GM12878 (cell line): ENCODE data around the gene CFAP61. TPM values are rescaled to one million over a fixed set of nuclear protein-coding genes. Genes with fewer than 3 reads are reported as not detected.

ENCODE experiments used
- ATAC-seq: fragments of 200-7000 bp; cut with Tn5 transposase; 3 replicates; pipeline ENCODE4 v1.9.1; 2020; ENCODE audit warnings: mild to moderate bottlenecking, moderate library complexity
- BruUV-seq: library from RNA; stranded (reverse); fragments of 400-500 nt; replicated peaks from 2 replicates; lab custom pipeline; 2021; lab: Mats Ljungman, UMichigan
- CTCF ChIA-PET: fragments of 300-600 bp; sonication (Branson Sonifier 250); formaldehyde crosslinking; extraction: SDS; loops from one replicate; lab custom pipeline; 2021; ENCODE audit warnings: inconsistent platforms; lab: Yijun Ruan, JAX
- POLR2A ChIA-PET: fragments of 350-600 bp; formaldehyde crosslinking; extraction: SDS; loops from one replicate; lab custom pipeline; 2021; ENCODE audit warnings: inconsistent platforms; lab: Charles Lee
- RAD21 ChIA-PET: fragments of 300-600 bp; sonication (Branson Sonifier 250); formaldehyde crosslinking; loops from one replicate; lab custom pipeline; 2023; ENCODE audit warnings: antibody characterized with exemption; ENCODE audit not compliant: unreplicated experiment; lab: Charles Lee
- SMC1A ChIA-PET: fragments of 300-600 bp; sonication (Branson Sonifier 250); formaldehyde crosslinking; loops from one replicate; lab custom pipeline; 2023; ENCODE audit not compliant: unreplicated experiment, uncharacterized antibody; lab: Charles Lee
- DNase-seq: peaks from one replicate; pipeline ENCODE4 v3.0.0-alpha.2; 2011; ENCODE audit warnings: low read depth, low spot score
- FAIRE-seq: peaks from 3 replicates; lab custom pipeline; 2011; peaks lifted over from hg19 to GRCh38; lab: Jason Lieb, UNC
- H2AFZ ChIP-seq: 2 replicates; pipeline ENCODE4 v1.6.0; 2011; ENCODE audit warnings: low read depth, low read length, control low read depth; ENCODE audit not compliant: control insufficient read depth
- H3K27ac ChIP-seq: 2 replicates; pipeline ENCODE4 v1.5.1; 2011; ENCODE audit warnings: control low read depth; ENCODE audit not compliant: control insufficient read depth, insufficient read depth
- H3K27me3 ChIP-seq, 2 experiments: replicated peaks in 1 of 2; 2 replicates each; pipeline versions ENCODE4 v1.6.0 to v1.6.1; 2011; ENCODE audit warnings: low read length in 1 of 2; ENCODE audit not compliant: control insufficient read depth in 2 of 2, insufficient read depth in 2 of 2
- H3K36me3 ChIP-seq, 2 experiments: 2 replicates each; pipeline ENCODE4 v1.5.1; 2011; ENCODE audit warnings: low read length in 1 of 2; ENCODE audit not compliant: control insufficient read depth in 2 of 2, insufficient read depth in 2 of 2
- H3K4me1 ChIP-seq: 2 replicates; pipeline ENCODE4 v1.6.1; 2011; ENCODE audit warnings: mild to moderate bottlenecking, low read length, moderate library complexity, mixed read lengths; ENCODE audit not compliant: control insufficient read depth, insufficient read depth
- H3K4me2 ChIP-seq: 2 replicates; pipeline ENCODE4 v1.6.0; 2011; ENCODE audit warnings: control low read depth; ENCODE audit not compliant: control insufficient read depth, insufficient read depth
- H3K4me3 ChIP-seq: fragments of 200-600 bp; sonication (generic); 2 replicates; pipeline ENCODE4 v1.5.1; 2016
- H3K79me2 ChIP-seq: 2 replicates; pipeline ENCODE4 v1.6.0; 2011; ENCODE audit warnings: low read length; ENCODE audit not compliant: control insufficient read depth, insufficient read depth
- H3K9ac ChIP-seq: 2 replicates; pipeline ENCODE4 v1.8.0; 2011; ENCODE audit warnings: low read length, control low read depth, mixed read lengths; ENCODE audit not compliant: control insufficient read depth, insufficient read depth
- H3K9me3 ChIP-seq: replicated peaks from 3 replicates; pipeline ENCODE4 v1.5.1; 2011; ENCODE audit warnings: mild to moderate bottlenecking, low read length; ENCODE audit not compliant: control insufficient read depth, insufficient read depth
- H4K20me1 ChIP-seq: 2 replicates; pipeline ENCODE4 v1.6.0; 2011; ENCODE audit not compliant: control insufficient read depth, insufficient read depth
- CHD2 ChIP-seq: IDR thresholded peaks from 2 replicates; pipeline ENCODE4 v1.6.1; 2011; ENCODE audit warnings: low read depth, low read length, improper control_type of control experiment, borderline replicate concordance
- EGR1 ChIP-seq, 2 experiments: IDR thresholded peaks; 1 replicate in 1 of 2; 2 replicates in 1 of 2; pipeline ENCODE4 v1.6.1; 2011 to 2012; ENCODE audit warnings: low read depth in 2 of 2, low read length in 2 of 2, borderline replicate concordance in 1 of 2, mild to moderate bottlenecking in 1 of 2, moderate library complexity in 1 of 2
- HDAC6 ChIP-seq: fragments of 200-600 bp; sonication (generic); IDR thresholded peaks from one replicate; pipeline ENCODE4 v1.8.0; 2017; ENCODE audit warnings: antibody characterized with exemption; ENCODE audit not compliant: unreplicated experiment
- TCF3 ChIP-seq: IDR thresholded peaks from 2 replicates; pipeline ENCODE4 v1.6.1; 2012; ENCODE audit warnings: low read depth, mild to moderate bottlenecking, low read length, borderline replicate concordance; ENCODE audit not compliant: insufficient read depth
- WGBS: methylation state at CpG from one replicate; pipeline ENCODE4 v1.1.6; 2016; ENCODE audit warnings: low lambda C conversion rate; ENCODE audit not compliant: insufficient replicate concordance, insufficient coverage; ENCODE audit errors: missing lambda C conversion rate; 5-methylcytosine and 5-hydroxymethylcytosine counted together
- in situ Hi-C: fragments of 300-500 bp; cut with MboI; formaldehyde crosslinking; loops from 9 replicates; pipeline ENCODE4 v1.14.3; 2018; ENCODE audit warnings: mixed read lengths
- intact Hi-C: fragments of 100-400 bp; cut with micrococcal nuclease; formaldehyde crosslinking; loops from one replicate; pipeline ENCODE4 v1.14.2; 2022; ENCODE audit not compliant: unreplicated experiment
- polyA plus RNA-seq, 11 experiments: library from polyadenylated mRNA; depleted of rRNA in 4 of 11; unstranded in 6 of 11; stranded (reverse) in 5 of 11; fragments of >200 nt; fragmentation: Nextera tagmentation in 4 of 11; fragmentation: Illumina TruSeq in 1 of 11; extraction: Ambion mirVana in 4 of 11; extraction: Trizol in 1 of 11; gene quantifications; 1 replicate in 1 of 11; 2 replicates in 10 of 11; pipeline versions ENCODE4 v1.2.1 to v1.2.3, GENCODE V29; 2011 to 2016; ENCODE audit warnings: inconsistent platforms in 2 of 11, missing spikeins in 2 of 11, low read depth in 1 of 11
- total RNA-seq, 4 experiments: library from RNA; depleted of rRNA in 3 of 4; stranded (reverse); fragments of >200 nt in 3 of 4; fragmentation: Illumina TruSeq in 1 of 4; extraction: Trizol in 1 of 4; gene quantifications; 2 replicates each; pipeline versions ENCODE4 v1.2.1 to v1.2.3, GENCODE V29; 2013 to 2021

The CFAP61 gene
- total and polyA plus RNA-seq, 10 of the 15 experiments (the other 5 are each of a cell fraction or from before 2014, with no cell fraction given) = 0.11 to 0.41 (median 0.24) TPM; not detected in 7

GRCh38 chr20:20368418-20369249 is 316.3 kb downstream of the CFAP61 start:
- no TSS peak for BruUV-seq
- Histone ChIP-seq H3K27me3 (peaks cover 19 to 32% of the 10 kb centered on the region in 2 experiments), H3K79me2 (no peaks in the 10 kb centered on the region), H4K20me1 (no peaks in the 10 kb centered on the region), H3K27ac (no peak overlapping the region), H3K9me3 (no peaks in the 10 kb centered on the region), H3K4me3 (peak overlapping the region; percentile 57; the same call in 1 of the 2 replicates), H3K4me2 (peak overlapping the region; percentile 71), H2AFZ (peak overlapping the region; percentile 21; the same call in 1 of the 2 replicates), H3K36me3 (no peaks in the 10 kb centered on the region), H3K4me1 (no peaks in the 10 kb centered on the region), H3K9ac (no peak overlapping the region)
- SMC1A ChIA-PET = no interaction called here
- 4% methylated on average over 63 of the region's 130 CpGs for WGBS
- ATAC-seq (peak; percentile 19; the same call in 2 of the 3 replicates), FAIRE-seq (no peak), DNase-seq (no peak)
- in situ Hi-C loops (no loop called here), intact Hi-C loops (loop anchor here (10.0 kb wide), 2 partner anchors 116 to 284 kb away; no protein-coding TSS in a partner anchor)
- RAD21 ChIA-PET = no interaction called here
- CTCF ChIA-PET = no interaction called here
- no peak for TF ChIP-seq CHD2
- TF ChIP-seq EGR1 (IDR thresholded peaks at IDR 0.05; ENCODE audit: borderline replicate concordance in 1 of 2, low read depth in 2 of 2, low read length in 2 of 2) = peak in 1 of 2 experiments; percentile 75; a peak in 2 of 3 replicates
- POLR2A ChIA-PET = no interaction called here

GRCh38 chr20:20369250-20370093 is 317.1 kb downstream of the CFAP61 start:
- ChIA-PET POLR2A (no interaction called here), CTCF (interaction anchor here (1.4 kb wide), 1 partner anchor 224 kb away, joined by 4 read pairs; no protein-coding TSS in a partner anchor), SMC1A (no interaction called here), RAD21 (interaction anchor here (1.6 kb wide), 1 partner anchor 83 kb away, joined by 3 read pairs; no protein-coding TSS in a partner anchor)
- Histone ChIP-seq H3K36me3 (no peaks in the 10 kb centered on the region), H3K27ac (no peak overlapping the region), H3K4me3 (no peak overlapping the region), H3K4me1 (no peaks in the 10 kb centered on the region), H3K9me3 (no peaks in the 10 kb centered on the region), H3K4me2 (peak overlapping the region; percentile 71), H2AFZ (no peak overlapping the region; the same call in 1 of the 2 replicates), H3K27me3 (peaks cover 15 to 27% of the 10 kb centered on the region in 2 experiments), H4K20me1 (no peaks in the 10 kb centered on the region), H3K9ac (no peak overlapping the region), H3K79me2 (no peaks in the 10 kb centered on the region)
- FAIRE-seq (no peak), DNase-seq (no peak), ATAC-seq (peak; percentile 49)
- in situ Hi-C loops = no loop called here
- 2% methylated on average over 81 of the region's 86 CpGs for WGBS
- no peak for TF ChIP-seq TCF3
- peak; percentile 97 for TF ChIP-seq HDAC6
- intact Hi-C loops = loop anchor here (5.0 to 10.0 kb wide), 3 partner anchors 58 to 285 kb away; no protein-coding TSS in a partner anchor
- BruUV-seq = no TSS peak
